Measurements from ENCODE around the gene C1QL1.

The C1QL1 gene

GRCh38 chr17:44912763-44913544 is 55.1 kb downstream of the C1QL1 start:
- DNase-seq = peak; percentile 37

GRCh38 chr17:44911133-44912001 is 56.7 kb downstream of the C1QL1 start:
- DNase-seq = peak; percentile 58

- DNase-seq = no peak
Observed at GRCh38 chr17:44910231-44911106, 57.6 kb downstream of the C1QL1 start.

Data from midbrain (tissue), 1 donor.